Thyroid gland (tissue), 4 donors: ENCODE results near the gene STRADA. TPM values are rescaled to one million over a fixed set of nuclear protein-coding genes. Genes with fewer than 3 reads are reported as not detected.

Source experiments
- DNase-seq, 2 donors: peaks; one replicate each; pipeline ENCODE4 v3.0.0-alpha.2; 2019
- H3K27ac ChIP-seq, 3 donors: fragments of 200-600 bp; sonication (generic); 1 replicate in 2 of 3; 2 replicates in 1 of 3; pipeline ENCODE4 v1.5.1; 2016 to 2019; ENCODE audit warnings: mild to moderate bottlenecking in 1 of 3, moderate library complexity in 1 of 3
- H3K27me3 ChIP-seq: fragments of 200-600 bp; sonication (generic); one replicate; pipeline ENCODE4 v1.5.1; 2019
- H3K36me3 ChIP-seq, 2 donors: fragments of 200-600 bp; sonication (generic); one replicate each; pipeline ENCODE4 v1.5.1; 2016 to 2019
- H3K4me1 ChIP-seq, 2 donors: fragments of 200-600 bp; sonication (generic); one replicate each; pipeline ENCODE4 v1.5.1; 2017 to 2019
- H3K4me3 ChIP-seq, 3 donors: fragments of 200-600 bp; sonication (generic); replicated peaks in 1 of 3; 1 replicate in 2 of 3; 2 replicates in 1 of 3; pipeline ENCODE4 v1.5.1; 2016; ENCODE audit warnings: mild to moderate bottlenecking in 1 of 3
- H3K9me3 ChIP-seq: fragments of 200-600 bp; sonication (generic); one replicate; pipeline ENCODE4 v1.5.1; 2017
- POLR2A ChIP-seq, 2 donors: fragments of 450-650 bp; IDR thresholded peaks; one replicate each; pipeline ENCODE4 v1.6.1; 2017; ENCODE audit warnings: antibody characterized with exemption in 2 of 2, mild to moderate bottlenecking in 2 of 2, moderate library complexity in 1 of 2
- WGBS, 2 donors: methylation state at CpG; one replicate each; pipeline ENCODE4 v1.1.5; 2017; 5-methylcytosine and 5-hydroxymethylcytosine counted together
- intact Hi-C: fragments of 100-400 bp; cut with DNase I; formaldehyde crosslinking; loops from one replicate; pipeline ENCODE4 v1.15.1; 2023
- total RNA-seq, 4 donors: library from RNA; depleted of rRNA; stranded (reverse); fragments of >200 nt; gene quantifications; one replicate each; pipeline ENCODE4 v1.2.3, GENCODE V29; 2016
- TF ChIP-seq, protein P1 (sequence below), 6 experiments: fragments of 200-600 bp in 3 of 6; fragments of 450-650 bp in 3 of 6; sonication (generic) in 3 of 6; IDR thresholded peaks; one replicate each; pipeline ENCODE4 v1.5.1; 2016 to 2019; ENCODE audit warnings: antibody characterized with exemption in 6 of 6, mild to moderate bottlenecking in 2 of 6, inconsistent platforms in 1 of 6, moderate library complexity in 1 of 6

The STRADA gene
- total RNA-seq, 4 donors from 2014 or later, result 28.6 to 44.6 (median 32.2) TPM

DNA sequence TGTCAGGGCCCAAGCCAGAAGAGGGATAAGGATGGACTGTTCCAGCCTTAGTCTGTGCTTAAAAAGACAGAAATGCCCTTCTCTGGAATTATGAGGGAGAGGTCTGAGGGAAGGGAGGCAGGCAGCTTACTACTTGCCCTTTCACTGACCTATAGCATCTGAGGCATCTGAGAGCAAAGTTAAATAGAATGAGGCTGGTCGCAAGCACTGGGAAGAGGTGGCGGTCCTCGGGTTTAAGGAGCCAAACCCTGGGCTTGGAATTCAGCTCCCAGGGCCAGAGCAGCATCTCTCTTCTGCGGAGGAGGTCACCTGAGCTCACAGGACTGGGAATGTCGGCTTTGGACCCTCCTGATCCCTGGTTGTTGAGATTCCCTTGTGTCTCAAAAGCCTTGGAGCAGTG lies 38.6 kb downstream of the STRADA start:
- no peak for DNase-seq
- Histone ChIP-seq H3K27ac (no peak overlapping the region), H3K4me1 (peaks cover 6 to 21% of the 10 kb centered on the region in 2 donors), H3K9me3 (no peaks in the 10 kb centered on the region), H3K36me3 (peaks cover 0 to 22% of the 10 kb centered on the region in 2 donors), H3K4me3 (no peak overlapping the region), H3K27me3 (no peaks in the 10 kb centered on the region)
- no peak for TF ChIP-seq POLR2A (IDR thresholded peaks at IDR 0.05)
- TF ChIP-seq, protein P1, sequence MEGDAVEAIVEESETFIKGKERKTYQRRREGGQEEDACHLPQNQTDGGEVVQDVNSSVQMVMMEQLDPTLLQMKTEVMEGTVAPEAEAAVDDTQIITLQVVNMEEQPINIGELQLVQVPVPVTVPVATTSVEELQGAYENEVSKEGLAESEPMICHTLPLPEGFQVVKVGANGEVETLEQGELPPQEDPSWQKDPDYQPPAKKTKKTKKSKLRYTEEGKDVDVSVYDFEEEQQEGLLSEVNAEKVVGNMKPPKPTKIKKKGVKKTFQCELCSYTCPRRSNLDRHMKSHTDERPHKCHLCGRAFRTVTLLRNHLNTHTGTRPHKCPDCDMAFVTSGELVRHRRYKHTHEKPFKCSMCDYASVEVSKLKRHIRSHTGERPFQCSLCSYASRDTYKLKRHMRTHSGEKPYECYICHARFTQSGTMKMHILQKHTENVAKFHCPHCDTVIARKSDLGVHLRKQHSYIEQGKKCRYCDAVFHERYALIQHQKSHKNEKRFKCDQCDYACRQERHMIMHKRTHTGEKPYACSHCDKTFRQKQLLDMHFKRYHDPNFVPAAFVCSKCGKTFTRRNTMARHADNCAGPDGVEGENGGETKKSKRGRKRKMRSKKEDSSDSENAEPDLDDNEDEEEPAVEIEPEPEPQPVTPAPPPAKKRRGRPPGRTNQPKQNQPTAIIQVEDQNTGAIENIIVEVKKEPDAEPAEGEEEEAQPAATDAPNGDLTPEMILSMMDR (IDR thresholded peaks at IDR 0.05), result no peak
- WGBS, 2 donors, result 82 to 87% methylated on average over 5 of the region's 5 CpGs
- intact Hi-C loops, result no loop called here

DNA sequence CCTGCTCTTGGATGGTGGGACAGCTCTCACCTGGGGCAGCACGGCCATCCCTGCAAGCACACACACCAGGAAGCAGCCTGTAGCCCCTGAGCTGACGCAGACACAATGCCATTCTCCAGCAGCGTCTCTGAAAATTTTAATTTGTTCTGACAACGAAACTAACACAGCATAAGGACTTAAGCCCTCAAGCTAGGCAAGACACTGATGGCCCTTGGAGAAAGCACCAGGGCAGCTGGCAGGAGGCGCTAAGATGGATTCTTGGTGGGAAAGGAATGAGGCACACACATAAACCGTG lies 38.9 kb downstream of the STRADA start:
- DNase-seq, result no peak
- TF ChIP-seq, protein P1 (IDR thresholded peaks at IDR 0.05), result no peak
- no peak for TF ChIP-seq POLR2A (IDR thresholded peaks at IDR 0.05)
- no peaks in the 10 kb centered on the region for H3K27me3 ChIP-seq
- intact Hi-C loops, result no loop called here
- H3K4me1 ChIP-seq, result peaks cover 6 to 21% of the 10 kb centered on the region in 2 donors
- WGBS, 2 donors, result 88 to 92% methylated on average over 6 of the region's 6 CpGs
- H3K27ac ChIP-seq, result no peak overlapping the region
- H3K4me3 ChIP-seq, result no peak overlapping the region
- no peaks in the 10 kb centered on the region for H3K9me3 ChIP-seq
- H3K36me3 ChIP-seq, result peaks cover 0 to 22% of the 10 kb centered on the region in 2 donors

DNA sequence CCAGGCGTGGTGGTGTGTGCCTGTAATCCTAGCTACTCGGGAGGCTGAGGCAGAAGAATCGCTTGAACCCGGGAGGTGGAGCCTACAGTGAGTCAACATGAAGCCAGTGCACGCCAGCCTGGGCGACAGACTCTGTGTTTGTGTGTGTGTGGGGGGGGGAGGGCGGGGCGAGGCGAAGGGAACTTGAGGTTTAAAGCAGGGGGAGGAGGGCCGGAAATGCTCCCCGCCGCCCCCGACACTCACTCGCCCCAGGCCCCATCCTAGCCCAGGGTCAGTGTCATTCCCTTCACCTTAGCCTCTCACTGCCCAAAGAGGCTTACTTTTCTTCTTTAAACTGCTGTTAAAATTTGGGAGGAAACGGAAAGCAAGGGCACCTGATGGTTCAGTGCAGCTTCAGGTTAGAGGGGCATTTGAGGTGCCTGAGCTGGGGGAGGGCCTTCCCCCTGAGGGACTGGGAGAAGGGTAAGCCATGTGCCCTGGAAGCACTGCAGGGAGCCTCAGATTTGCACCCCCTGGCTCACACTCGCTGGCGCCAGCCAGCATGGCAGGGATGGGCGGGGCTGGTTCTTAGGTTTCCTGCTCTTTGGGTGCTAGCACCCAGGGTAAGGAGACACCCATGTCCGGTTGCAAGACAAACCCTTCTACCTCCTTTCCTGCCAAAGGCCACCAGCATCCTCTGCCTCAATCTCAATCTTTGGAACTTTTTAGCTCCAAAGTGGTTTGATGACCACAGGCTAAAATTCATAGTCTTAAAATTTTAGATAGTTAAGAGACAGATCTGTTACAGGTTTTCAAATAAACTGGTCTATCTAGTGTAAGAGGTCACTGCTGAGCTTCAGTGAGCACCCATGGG lies 39.5 kb downstream of the STRADA start:
- Histone ChIP-seq H3K4me1 (peaks cover 6 to 21% of the 10 kb centered on the region in 2 donors), H3K4me3 (no peak overlapping the region), H3K27me3 (no peaks in the 10 kb centered on the region), H3K27ac (no peak overlapping the region), H3K36me3 (peaks cover 0 to 22% of the 10 kb centered on the region in 2 donors), H3K9me3 (no peaks in the 10 kb centered on the region)
- intact Hi-C loops, result no loop called here
- 89 to 92% methylated on average over 19 of the region's 19 CpGs for WGBS, 2 donors
- no peak for DNase-seq
- TF ChIP-seq POLR2A (IDR thresholded peaks at IDR 0.05), result no peak

DNA sequence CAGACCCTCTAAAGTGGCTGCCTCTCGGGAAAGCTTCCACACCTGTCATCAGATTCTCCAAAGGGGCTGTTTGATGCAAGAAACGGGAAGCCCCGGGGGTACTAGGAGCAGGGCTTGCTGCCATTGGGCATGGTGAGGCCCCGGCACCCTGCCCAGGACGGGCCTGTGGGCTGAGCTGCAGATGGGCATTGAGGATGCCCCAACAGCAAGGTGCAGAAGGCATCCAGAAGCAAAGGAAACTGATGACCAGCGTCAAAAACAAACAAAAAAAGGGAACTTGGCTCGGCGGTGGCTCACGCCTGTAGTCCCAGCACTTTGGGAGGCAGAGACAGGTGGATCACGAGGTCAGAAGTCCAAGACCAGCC lies 40.2 kb downstream of the STRADA start:
- peaks cover 0 to 19% of the 10 kb centered on the region in 2 donors for H3K36me3 ChIP-seq
- H3K4me1 ChIP-seq, result peaks cover 6 to 21% of the 10 kb centered on the region in 2 donors
- H3K4me3 ChIP-seq, result peak overlapping the region in 1 of 3 donors; percentile 58
- WGBS, 2 donors, result 79 to 80% methylated on average over 10 of the region's 10 CpGs
- no peaks in the 10 kb centered on the region for H3K27me3 ChIP-seq
- no peaks in the 10 kb centered on the region for H3K9me3 ChIP-seq
- DNase-seq, result no peak
- H3K27ac ChIP-seq, result peak overlapping the region in 2 of 3 donors; percentile 3 to 46
- intact Hi-C loops, result no loop called here
- TF ChIP-seq POLR2A (IDR thresholded peaks at IDR 0.05), result no peak
- TF ChIP-seq, protein P1 (IDR thresholded peaks at IDR 0.05), result no peak

DNA sequence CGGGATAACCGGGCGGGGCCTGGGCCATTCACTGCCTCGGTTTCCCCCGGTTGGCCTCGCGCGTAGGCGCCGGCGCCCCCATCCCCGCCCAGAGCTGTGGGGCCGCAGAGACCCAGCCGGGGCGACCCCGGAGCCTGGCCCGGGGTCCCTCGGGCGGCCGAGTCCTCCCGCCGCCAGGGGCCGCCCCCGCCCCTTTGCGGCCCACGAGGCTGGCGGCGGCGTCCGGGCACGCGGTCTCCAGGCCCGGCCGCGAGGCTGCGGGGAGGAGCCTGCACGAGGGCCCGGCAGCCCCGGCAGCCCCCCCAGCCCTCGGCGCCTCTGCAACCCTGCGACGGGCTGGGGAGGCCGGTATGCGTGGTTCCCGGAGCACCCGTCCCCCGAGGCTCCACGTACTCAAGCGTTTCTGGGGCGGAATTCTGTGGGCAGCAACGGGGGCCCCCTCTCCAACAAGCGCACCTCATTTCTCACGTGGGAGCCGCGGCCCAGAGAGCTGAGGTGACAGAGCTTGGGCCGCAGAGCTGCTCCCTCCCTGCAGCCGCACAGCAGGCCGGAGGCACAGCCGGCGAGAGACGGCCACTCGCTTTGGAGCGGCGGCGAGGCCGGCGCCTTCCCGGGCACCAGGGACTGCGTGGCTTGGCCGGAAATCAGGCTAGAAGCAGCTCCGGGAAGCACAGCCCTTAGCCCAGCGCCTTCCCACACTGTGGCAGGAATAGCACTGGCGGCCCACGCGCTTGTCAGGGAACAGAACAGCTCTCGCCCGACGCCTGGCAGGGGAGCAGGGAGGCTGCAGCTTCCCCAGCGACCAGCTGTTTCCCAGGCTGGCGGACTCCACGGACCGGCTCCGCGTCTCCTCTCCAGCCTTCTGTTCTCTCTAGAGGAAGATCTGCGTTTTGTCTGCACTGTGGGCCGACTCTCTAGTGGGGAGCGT lies 40.8 kb downstream of the STRADA start:
- intact Hi-C loops, result no loop called here
- Histone ChIP-seq H3K4me1 (peaks cover 6 to 21% of the 10 kb centered on the region in 2 donors), H3K36me3 (peaks cover 0 to 12% of the 10 kb centered on the region in 2 donors), H3K4me3 (peak overlapping the region in 1 of 3 donors; percentile 58), H3K9me3 (no peaks in the 10 kb centered on the region), H3K27me3 (no peaks in the 10 kb centered on the region), H3K27ac (peak overlapping the region in 2 of 3 donors; percentile 46)
- TF ChIP-seq, protein P1 (IDR thresholded peaks at IDR 0.05), result peak in 1 of 6 experiments; percentile 8
- TF ChIP-seq POLR2A (IDR thresholded peaks at IDR 0.05), result no peak
- WGBS, 2 donors, result 26 to 28% methylated on average over 12 to 39 of the region's 88 CpGs
- DNase-seq, result peak in 1 of 2 donors; percentile 35
